ENCODE results near the gene ZFAND3.
"Not testable (repeated sequence)": the region's sequence is repeated elsewhere in the genome, so short reads cannot be mapped to it uniquely, and the experiment has no call there.

Gene ZFAND3

DNA sequence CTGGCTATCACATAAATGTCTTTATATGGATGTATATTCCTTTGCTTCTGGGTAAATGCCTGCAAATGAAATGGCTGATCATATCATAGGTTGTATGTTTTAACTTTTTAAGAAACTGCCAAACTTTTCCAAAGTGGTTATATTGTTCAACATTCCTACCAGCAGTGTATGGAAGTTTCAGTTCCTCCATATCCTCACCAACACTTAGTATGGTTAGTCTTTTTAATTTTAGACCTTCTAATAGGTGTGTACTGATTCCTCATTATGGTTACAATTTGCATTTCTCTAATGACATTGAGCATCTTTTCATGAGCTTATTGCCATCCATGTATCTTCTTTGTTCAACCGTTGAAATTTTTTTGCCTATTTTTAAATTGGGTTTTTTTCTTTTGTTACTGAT is 155.4 kb downstream of the ZFAND3 start:
- DNase-seq = no peak

DNA sequence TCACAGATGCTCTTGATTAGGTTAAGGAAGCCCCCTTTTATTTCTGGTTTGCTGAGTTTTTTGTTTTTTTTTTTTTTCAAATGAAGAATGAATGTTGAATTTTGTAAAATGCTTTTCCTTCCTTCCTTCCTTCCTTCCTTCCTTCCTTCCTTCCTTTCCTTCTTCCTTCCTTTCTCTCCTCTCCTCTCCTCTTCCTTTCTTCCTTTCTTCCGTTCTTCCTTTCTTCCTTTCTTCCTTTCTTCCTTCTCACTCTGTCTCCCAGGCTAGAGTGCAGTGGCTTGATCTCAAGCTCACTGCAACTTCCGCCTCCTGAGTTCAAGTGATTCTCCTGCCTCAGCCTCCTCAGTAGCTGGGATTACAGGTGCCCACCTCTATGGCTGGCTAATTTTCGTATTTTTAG is 158.2 kb downstream of the ZFAND3 start:
- no peak for DNase-seq

DNA sequence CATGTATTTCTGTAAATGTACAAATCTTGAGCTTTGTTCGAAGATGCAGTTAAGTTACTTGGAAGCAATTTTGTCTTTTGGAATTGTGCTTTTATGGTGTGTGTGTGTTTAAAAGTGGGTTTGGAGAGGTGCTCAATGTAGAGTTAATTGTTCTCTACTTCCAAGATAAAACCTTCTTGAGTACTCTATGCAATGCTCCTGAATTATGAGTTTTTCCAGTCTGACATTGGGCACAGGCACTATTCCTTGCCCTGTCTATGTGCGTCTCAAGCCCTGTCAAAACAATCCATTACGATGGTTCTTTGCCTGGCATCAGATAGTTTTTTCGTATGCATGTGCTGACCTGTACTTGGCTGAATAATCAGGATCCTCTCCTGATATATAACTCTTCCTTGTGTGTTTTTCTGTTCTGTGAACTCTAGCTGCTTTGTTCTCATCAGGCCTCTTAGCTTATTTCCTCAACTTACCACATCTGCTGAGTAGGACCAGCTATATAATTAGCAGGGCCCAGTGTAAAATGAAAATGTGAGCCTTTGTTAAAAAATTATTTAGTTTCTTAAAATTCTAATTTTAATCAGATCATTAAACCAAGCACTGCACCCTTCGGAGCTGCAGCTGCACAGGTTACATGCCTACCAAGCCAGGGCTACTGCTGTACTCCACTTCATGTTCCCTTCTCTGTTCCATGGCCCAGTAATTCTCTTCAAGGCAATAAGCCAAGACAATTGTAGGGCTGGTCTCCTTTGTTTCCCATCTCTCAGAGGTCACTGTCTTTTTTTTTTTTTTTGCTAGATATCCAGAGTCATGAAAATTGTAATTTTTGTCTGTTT is 160.1 kb downstream of the ZFAND3 start:
- DNase-seq = no peak

DNA sequence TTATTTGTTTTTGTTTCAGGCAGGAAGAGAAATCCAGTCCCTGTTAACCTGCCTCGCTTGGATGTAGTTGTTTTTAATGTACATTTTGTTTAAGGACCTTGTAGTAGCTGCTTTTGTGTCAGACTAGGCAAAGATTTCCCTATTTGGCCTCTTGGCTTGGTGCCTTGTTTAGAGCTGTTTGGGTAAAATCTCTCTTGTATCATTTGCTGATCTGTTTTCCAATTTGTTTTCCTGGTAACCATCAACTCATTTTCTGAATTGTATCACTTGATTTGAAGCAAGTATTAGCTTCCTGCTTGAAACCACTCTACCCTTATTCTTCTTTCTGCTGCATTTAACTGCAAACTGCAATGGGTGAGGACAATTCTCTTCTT is 160.7 kb downstream of the ZFAND3 start:
- DNase-seq = no peak

DNA sequence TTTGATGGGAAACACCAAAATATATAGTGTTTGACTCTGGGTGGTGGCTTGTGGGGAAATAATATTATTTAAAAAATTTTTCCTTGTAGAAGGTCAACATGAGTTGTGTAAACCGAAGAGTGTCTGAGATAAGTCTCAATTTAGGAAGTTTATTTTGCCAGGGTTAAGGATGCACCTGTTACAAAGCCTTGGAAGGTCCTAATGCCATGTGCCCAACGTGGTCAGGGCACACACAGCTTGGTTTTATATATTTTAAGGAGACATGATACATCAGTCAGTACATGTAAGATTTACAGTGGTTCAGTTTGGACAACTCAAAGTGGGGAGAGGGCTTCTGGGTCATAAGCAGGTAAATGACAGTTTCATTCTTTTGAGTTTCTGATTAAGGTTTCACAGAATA is 162.1 kb downstream of the ZFAND3 start:
- DNase-seq = no peak

DNA sequence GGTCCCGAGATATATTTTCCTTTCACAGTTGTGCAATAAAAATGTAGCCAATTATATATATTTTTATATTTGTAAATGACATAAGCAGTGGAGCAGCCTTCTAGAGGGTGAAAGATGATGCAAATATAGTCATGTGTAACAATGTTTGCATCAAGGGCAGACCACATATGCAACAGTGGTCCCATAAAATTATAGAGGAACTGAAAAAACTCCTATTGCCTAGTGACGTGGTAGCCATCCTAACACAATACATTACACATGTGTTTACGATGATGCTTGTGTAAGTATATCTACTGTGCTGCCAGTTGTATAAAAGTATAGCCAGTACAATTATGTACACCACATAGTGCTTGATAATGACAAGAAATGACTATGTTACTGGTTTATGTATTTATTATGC is 162.8 kb downstream of the ZFAND3 start:
- DNase-seq = no peak

DNA sequence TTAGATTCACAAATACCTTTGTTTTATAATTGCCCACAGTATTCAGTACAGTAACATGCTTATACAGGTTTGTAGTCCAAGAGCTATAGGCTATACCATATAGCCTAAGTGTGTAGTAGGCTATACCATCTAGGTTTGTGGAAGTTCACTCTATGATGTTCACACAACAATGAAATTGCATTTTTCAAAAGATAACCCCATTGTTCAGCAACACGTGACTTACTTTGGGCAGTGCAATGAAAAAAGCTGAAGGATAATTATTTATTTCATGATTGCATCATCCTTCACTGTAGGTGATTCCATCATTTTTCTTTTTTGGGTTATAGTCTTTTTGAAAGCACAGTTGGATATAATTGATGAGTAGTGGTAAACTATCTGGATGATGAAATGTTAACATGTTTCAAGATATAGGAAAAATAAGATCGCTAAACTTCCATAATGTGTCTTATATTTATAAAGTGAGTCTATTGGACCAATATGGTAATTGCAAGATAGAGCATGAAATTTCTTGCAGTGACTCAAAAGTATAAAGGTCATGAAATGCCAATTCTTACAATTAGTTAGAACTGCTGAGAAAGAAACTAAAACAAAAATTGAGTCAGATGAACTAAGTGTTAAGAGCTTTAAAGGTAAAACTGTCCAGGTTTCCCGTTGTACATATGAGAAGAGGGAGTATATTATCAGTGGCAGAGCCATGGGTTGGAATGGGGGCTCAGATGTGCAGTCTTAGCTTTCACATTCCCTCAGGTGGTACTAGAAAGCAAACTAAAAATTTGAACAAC is 164.4 kb downstream of the ZFAND3 start:
- no peak for DNase-seq

DNA sequence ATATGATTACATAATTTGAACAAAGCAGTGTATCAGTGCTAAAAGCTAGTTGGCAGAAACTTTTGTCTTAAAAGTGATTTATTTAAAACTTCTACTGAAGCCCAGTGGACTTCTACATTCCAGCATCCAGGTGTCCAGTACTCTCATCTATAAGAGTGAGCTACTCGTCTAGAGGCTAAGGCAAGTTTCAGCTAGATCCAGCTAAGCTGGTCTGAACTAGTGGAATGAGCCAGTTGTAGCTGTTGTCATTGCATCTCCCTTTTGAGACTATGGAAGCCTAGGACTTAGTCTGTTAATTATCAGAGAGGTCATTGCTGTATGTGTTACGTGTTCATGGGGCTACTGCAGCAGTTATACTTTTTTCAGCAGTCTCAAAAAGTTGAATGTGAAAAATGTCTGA is 165.1 kb downstream of the ZFAND3 start:
- no peak for DNase-seq

DNA sequence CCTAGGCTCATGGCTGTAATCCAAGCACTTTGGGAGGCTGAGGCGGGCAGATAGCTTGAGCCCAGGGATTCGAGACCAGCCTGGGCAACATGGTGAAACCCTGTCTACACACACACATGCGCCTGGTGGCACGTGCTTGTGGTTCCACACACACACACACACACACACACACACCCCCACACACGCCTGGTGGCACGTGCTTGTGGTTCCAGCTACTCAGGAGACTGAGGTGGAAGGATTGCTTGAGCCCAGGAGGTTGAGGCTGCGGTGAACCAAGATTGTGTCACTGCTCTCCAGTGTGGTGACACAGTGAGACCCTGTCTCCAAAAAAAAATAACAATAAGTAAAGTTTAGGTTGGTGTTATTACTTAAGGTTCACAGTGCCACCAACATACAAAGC is 165.8 kb downstream of the ZFAND3 start:
- DNase-seq = peak in 1 of 2 experiments; percentile 35

DNA sequence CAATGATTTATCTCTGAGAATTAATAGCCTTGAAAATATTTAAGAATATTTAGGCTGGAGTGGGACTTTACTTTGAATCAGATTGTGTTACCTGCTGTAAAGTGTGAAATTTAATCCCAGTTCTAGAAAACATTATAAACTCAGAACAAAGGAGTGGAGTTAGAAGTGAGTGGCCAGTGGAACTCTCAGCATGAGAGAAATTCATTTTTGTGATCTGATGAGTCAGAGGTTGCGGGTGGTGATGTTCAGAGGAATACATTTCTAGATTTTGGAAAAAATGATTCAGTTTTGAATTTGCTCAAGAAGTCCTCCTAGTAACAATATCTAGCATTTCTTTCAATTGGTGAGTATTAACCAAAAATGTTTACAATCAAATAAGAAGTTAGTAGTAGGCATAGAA is 167.5 kb downstream of the ZFAND3 start:
- DNase-seq = peak in 1 of 2 experiments; percentile 31

DNA sequence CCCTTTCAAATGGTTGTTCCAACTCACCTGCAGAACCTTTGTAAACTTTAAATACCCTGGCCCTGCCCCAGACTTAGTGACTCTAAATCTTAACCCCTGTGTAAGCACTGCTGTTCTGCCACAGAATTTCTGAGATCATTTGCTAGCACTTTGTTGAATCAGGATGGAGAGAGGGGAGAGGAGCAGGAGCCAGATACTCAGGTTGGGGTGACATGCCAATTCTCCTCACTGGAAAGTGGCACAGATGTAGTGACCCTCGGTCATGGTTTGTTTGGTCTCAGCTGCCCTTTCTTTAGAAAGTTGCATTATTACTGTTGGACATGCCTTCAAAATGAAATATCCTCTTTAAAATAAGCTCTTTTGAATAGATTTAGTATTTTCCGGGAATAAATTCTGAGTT is 168.0 kb downstream of the ZFAND3 start:
- DNase-seq = no peak

DNA sequence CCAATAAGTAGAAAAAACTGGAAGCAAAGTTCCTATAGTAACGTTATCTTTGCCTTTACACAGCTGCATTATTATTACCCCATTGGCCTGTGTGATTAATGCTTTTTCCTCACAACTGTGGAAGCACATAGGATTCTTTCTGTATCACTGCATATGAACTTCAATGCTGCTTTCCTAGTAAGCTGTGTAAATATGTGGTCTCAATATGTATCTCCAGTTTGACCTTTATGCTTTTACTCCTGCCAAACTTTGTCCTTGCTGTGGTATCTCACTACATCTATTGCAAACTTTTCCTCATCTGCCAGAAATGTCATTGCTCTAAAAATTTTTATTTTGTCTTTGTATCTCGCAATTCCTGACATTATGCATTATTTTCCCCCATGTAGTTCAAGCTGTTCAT is 168.6 kb downstream of the ZFAND3 start:
- no peak for DNase-seq

DNA sequence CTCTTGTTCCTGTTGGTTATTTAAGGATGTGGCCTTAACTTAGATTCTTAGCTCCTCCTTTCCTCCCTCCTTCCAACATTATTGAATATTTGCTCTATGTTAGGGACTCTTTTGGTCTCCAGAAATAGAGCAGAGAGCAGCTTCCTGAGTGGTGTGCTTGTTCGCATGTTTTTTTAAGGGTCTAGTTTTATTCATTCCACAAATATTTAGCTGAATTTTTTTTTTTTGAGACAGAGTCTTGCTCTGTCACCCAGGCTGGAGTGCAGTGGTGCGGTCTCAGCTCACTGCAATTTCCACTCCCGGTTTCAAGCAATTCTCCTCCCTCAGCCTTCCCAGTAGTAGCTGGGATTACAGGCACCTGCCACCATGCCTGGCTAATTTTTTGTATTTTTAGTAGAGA is 169.2 kb downstream of the ZFAND3 start:
- DNase-seq = no peak

DNA sequence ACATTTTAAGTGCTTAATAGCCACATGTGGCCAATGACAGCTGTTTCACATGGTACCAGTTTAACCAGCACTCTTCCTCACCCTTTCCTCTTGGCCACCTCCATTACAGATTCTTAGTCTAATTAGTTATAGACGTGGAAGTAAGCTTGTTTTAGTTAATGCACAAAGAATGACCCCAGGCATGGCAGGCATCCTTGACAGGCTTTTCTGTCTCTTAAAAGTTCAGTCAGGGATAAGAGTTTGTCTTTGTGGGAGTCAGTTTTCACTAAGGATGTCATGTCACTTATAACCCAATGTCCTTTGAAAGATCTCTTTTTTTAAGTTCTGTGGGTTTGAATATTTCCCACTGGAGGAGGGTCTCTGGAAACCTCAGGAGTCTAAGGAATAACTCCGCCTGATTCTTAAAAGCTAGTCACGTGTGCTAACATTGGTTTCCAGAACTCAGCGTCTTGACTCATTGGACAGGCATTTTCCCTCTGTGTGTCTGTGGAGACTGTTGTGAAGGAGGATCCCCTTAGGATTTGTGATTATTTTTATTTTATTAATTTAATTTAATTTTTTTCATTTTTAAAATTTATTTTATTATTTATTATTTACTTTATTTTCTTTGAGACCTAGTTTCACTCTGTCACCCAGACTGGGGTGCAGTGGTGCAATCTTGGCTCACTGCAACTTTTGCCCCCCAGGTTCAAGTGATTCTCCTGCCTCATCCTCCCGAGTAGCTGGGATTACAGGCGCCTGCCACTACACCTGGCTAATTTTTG is 171.4 kb downstream of the ZFAND3 start:
- no peak for DNase-seq

DNA sequence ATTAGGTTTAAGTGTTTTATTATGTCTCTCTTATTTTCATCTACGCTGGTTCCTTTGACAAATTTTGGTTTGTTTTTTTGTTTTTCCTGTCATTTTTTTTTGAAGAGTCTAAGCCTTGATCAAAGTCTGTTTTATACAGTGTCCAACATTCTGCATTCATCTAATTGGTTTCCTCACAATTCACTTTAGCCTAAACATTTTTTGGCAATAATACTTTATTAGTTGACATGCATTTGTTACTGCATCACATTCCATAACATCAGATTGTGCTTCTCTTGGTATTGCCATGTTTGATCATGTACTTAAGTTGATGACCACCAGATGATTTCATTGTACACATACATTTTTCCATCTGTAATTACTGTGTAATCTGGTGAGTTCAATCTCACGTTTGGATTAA is 173.2 kb downstream of the ZFAND3 start:
- no peak for DNase-seq

DNA sequence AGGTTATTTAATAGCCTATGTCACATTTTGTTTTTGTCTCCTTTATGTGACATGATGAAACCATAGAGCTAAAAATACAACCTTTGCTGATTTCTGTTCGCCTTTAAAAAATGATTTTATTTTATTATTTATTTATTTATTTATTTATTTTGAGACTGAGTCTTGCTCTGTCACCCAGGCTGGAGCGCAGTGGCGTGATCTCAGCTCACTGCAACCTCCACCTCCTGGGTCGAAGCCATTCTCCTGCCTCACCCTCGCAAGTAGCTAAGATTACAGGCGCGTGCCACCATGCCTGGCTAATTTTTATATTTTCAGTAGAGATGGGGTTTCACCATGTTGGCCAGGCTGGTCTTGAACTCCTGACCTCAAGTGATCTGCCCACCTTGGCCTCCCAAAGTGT is 173.7 kb downstream of the ZFAND3 start:
- not testable (repeated sequence) for DNase-seq

DNA sequence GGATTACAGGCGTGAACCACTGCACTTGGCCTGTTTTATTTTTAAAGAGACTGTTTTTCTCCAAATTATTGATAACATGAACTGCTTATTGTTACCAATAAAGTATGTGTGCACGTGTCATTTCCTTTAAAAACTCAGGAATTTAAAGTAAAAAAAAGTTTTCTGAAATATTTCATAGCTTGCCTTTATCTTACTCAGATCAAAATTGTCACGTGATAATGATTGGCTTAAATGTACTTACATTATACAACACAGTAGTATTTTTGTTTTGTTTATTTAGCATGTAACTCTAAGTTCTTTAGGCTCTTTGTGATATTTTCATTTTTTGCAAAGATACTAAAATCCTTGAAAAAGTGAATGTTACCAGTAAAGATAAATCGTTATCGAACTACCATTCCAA is 174.1 kb downstream of the ZFAND3 start:
- no peak for DNase-seq

DNA sequence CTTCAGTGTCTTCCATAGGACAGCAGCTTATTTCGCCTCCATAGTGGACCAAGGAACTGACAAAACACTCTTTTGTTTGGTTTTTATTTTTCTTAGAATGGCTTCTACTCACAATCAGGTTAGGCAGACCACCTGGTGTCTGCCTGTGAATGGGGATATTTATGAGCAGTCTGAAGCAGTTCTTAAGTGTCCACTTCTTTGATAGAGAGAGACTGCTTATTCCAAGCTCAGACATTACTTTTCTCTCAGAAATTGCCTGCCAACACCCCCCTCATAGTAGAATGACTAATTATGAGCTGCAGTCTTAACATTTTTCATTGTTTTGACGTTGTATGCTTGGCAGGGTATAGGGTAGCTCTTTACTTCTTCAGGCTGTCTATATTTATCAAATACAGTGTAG is 174.7 kb downstream of the ZFAND3 start:
- no peak for DNase-seq

DNA sequence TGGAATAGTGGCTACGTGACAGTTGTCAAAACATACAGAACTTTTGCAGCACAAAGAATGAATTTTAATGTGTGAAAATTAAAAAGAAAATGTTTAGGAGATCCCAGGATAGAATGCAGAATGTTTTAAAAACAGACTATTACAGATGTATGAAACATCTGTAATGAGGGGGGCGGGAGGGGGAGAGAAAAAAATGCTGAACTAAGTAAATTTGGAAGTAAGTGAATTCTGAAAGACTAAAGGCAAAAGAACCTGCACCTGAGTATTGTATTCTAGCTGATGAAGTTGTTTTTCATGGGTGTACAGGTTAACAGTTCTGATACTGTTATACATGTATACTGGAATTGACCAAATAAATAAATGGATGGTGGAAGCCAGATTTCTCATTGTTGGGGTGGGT is 178.8 kb downstream of the ZFAND3 start:
- DNase-seq = no peak

DNA sequence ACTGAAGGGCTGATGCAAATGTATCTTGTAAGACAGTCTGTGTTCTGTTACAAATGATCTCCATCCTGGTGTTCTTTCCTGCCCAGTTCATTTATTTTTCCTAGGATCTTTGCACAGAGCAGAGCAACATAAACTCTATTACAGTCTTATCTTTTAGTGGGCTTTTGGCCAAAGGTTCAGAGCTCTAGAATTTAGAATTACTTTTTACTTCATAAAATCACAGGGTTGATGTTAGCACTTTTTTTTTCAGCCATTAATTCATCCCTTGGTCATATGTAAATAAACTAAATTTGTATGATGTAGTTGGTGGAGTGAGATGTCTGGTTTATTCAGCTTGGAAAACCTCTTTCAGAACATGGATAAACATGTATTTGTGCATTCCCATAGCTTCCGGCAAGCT is 181.9 kb downstream of the ZFAND3 start:
- DNase-seq = no peak

DNA sequence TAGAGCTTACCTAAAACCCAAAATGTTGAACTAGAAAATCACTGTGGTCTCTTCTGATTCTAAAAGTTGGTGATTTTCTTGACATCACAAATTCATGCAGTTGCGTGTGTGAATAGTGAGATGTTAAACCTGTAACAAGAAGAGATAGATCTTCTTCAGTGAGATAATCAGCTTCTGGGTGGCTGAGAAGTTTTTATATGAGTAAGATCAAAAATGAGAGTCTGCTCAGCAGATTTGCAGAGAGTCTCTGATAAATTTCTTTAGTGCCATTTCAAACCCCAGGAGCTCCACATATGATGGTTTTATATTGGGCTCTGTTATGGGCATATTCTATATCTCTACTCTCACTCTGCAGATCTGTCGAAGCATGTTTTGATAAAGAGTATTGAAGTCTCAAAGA is 185.4 kb downstream of the ZFAND3 start:
- no peak for DNase-seq

DNA sequence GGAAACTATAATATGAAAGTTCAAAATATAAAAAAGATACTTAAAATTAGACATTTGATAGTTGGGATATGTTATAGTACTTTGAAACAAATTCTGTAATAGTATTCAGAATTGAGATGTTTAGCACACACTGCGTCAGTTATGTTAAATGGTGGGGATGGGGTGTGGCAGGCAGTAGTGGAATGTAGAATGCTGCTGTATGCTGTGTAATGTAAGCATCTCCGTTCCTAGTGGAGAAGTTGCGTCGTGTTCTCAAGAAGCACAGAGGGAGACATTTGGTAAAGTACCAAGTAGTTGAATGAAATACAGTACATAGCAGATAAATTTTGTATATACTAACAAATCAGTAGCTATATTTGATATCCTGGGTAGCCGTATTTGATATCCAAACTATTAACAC is 192.4 kb downstream of the ZFAND3 start:
- no peak for DNase-seq

DNA sequence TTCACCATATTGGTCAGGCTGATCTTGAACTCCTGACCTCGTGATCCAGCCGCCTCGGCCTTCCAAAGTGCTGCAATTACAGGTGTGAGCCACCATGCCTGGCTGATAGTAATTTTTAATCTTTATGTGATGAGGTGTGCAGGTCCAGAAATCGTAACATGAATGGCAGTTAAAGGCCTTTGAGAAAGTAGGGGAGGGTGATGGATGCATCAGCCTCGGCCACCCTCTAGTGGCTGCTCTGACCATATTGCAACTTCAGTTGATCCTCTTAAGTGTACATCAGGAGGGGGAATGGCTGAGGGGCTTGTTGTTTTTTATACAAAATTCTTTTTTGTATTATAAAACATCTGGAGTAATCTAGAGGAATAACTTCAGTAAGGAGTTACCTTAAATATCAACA is 193.0 kb downstream of the ZFAND3 start:
- DNase-seq = no peak

DNA sequence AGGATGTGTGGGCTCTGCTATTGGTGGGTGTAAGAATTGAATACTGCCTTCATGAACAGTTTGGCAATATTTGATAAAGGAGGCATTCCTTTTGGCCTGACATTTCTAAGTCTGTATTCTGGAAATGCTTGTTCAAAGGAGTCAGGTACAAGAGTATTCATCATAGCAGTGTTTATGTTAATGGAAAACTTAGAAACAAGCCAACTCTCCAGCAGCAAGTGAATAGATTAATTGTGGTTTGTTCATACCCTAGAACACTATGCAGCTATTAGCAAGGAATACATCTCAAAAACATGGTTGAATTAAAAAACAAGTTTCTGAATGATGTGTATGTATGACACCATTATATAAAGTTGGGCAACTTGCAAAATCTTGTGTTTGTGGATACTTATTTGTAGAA is 195.8 kb downstream of the ZFAND3 start:
- no peak for DNase-seq
